ENCODE data around the gene AMH. TPM values are rescaled to one million over a fixed set of nuclear protein-coding genes. Genes with fewer than 3 reads are reported as not detected.

AMH gene
- total and polyA plus RNA-seq, 10 donors = 0.20 to 5.7 (median 1.0) TPM

DNA sequence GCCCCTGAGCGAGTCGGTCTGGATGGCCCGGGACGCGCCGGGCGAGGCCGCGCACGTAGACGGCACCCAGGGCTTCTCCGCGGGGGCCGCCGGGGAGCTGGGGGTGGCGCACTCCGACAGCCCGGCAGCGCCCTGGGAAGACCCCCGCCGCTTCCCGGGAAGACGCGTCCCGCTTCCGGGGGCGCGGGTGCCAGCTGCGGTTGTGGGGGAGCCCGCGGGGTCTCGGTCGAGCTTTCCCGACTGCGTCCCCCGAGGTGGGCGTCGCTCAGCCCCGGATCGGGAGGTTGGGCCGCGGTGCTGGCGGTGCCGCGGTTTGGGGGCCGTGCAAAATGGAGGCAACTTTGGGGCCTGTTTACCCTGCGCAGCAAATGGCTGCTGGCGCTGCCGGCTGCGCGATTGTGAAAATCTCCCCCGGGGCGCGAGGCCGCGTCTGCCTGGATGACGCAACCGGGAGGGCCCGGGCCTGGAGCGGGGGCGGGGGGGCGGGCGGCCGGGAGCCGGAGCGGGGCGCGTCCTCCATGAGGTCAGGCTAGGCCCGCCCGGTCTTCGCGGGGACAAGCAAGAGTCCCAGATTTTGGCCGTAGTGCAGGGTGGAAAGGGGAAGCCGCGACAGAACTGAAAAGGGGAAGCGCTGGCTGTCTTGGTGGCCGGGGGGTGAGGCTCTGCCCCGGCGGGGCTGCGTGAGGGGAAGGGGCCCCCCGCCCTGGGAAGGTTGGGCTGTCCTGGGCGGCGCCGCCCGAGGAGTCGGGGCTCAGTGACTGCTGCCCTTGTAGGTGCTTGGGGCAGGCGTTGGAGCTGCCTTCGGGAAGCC is 21.5 kb downstream of the AMH start:
- peak; percentile 96 for DNase-seq
- no peaks in the 10 kb centered on the region for H3K27me3 ChIP-seq (replicated peaks in 1 of 7)
- no peaks in the 10 kb centered on the region for H3K9me3 ChIP-seq
- intact Hi-C loops (cut with DNase I; ENCODE audit: low total_unique reads) = loop anchor here (2.0 to 5.0 kb wide), 2 partner anchors 32 to 113 kb away; no protein-coding TSS in a partner anchor
- H3K27ac ChIP-seq = peak overlapping the region; percentile 93 to 100 (median 100)
- peaks cover 49 to 83% (median 82%) of the 10 kb centered on the region in 6 donors for H3K4me1 ChIP-seq
- WGBS, 5 donors = 0 to 1% (median 1%) methylated on average over 42 to 88 of the region's 88 CpGs
- TF ChIP-seq POLR2A (IDR thresholded peaks at IDR 0.05) (no peak), POLR2AphosphoS5 (IDR thresholded peaks at IDR 0.05) (peak; percentile 78 to 91 (median 84))
- H3K36me3 ChIP-seq = peaks cover 0 to 43% (median 27%) of the 10 kb centered on the region in 6 donors
- H3K4me3 ChIP-seq = peak overlapping the region; percentile 92 to 100 (median 98)

DNA sequence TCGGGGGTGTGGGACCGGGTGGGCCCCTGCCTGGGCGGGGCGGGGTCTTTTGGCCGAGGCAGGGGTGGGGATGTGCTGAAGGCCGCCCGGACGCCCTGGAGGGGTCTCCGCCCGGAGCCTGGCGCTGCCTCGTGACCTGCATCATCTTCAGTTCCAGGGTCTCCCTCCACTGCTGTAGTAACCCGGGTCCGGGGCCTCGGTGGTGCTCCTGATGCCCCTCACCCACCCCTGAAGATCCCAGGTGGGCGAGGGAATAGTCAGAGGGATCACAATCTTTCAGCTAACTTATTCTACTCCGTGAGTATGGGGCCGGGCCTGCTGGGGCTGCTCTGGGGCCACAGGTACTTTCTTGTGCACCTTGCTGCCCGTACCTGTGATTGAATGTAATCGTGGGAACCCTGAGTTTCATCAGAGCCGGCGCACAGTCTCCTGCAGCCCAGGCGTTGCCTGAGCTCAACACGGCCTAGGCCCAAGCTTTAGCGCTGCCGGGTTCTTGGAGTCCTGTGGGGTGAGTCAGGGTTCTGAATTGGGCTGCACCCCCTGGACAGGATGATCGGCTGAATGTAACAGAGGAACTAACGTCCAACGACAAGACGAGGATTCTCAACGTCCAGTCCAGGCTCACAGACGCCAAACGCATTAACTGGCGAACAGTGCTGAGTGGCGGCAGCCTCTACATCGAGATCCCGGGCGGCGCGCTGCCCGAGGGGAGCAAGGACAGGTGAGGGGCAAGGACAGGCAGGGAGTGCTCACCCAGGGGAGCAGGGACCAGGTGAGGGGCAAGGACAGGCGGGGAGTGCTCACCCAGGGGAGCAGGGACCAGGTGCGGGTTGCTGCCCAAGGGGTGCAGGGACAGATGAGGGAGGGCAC is 22.3 kb downstream of the AMH start:
- Histone ChIP-seq H3K27ac (peak overlapping the region; percentile 93 to 100 (median 100)), H3K4me1 (peaks cover 49 to 83% (median 82%) of the 10 kb centered on the region in 6 donors), H3K27me3 (replicated peaks in 1 of 7) (no peaks in the 10 kb centered on the region), H3K9me3 (no peaks in the 10 kb centered on the region), H3K36me3 (peaks cover 0 to 52% (median 36%) of the 10 kb centered on the region in 6 donors), H3K4me3 (peak overlapping the region; percentile 92 to 100 (median 98))
- 17 to 32% (median 24%) methylated on average over 26 to 43 of the region's 43 CpGs for WGBS, 5 donors
- DNase-seq = peak; percentile 85
- TF ChIP-seq, protein P1, sequence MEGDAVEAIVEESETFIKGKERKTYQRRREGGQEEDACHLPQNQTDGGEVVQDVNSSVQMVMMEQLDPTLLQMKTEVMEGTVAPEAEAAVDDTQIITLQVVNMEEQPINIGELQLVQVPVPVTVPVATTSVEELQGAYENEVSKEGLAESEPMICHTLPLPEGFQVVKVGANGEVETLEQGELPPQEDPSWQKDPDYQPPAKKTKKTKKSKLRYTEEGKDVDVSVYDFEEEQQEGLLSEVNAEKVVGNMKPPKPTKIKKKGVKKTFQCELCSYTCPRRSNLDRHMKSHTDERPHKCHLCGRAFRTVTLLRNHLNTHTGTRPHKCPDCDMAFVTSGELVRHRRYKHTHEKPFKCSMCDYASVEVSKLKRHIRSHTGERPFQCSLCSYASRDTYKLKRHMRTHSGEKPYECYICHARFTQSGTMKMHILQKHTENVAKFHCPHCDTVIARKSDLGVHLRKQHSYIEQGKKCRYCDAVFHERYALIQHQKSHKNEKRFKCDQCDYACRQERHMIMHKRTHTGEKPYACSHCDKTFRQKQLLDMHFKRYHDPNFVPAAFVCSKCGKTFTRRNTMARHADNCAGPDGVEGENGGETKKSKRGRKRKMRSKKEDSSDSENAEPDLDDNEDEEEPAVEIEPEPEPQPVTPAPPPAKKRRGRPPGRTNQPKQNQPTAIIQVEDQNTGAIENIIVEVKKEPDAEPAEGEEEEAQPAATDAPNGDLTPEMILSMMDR (IDR thresholded peaks at IDR 0.05 in 8 of 11, conservative IDR thresholded peaks at IDR 0.05 in 3 of 11) = no peak
- TF ChIP-seq POLR2AphosphoS5 (IDR thresholded peaks at IDR 0.05) (peak; percentile 51 to 83 (median 64)), POLR2A (IDR thresholded peaks at IDR 0.05) (no peak)
- intact Hi-C loops (cut with DNase I; ENCODE audit: low total_unique reads) = loop anchor here (2.0 to 5.0 kb wide), 2 partner anchors 33 to 114 kb away; no protein-coding TSS in a partner anchor

DNA sequence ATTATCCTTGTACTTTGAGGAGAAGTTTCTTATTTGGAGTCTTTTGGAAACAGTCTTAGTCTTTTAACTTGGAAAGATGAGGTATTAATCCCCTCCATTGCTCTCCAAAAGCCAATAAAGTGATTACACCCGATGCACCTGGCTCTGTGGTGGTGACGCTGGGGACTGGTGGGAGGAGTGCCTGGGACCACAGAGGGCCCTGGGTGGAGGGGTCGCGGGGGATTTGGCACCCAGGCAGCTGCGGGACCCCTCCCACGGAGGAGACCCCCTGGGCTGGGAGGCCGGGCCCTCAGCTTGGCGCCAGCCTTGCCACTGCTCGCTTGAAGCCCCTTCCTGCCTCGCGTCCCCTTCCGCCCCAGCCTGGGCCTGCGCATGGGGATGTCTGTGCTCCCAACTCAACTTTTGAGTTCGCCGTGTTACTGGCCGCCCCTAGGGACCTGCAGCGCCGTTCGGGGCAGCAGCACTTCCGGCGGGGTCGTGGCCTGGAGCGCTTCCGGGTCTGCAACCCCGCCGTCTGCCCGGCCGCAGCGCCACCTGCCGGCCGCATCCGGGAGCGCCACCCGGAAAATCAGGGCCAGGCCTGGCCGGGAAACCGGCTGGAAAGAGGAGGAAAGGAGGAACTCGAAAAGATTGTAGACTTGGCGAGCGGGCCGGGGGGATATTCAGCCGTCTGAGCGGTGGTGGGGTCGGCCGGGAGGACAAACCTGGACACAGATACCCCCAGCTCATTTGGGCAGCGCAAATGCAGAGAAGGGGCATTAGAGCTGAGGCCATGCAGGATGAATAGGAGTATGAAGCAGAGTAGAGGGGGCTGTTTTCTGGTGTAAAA is 24.4 kb downstream of the AMH start:
- peak; percentile 96 for DNase-seq
- Histone ChIP-seq H3K27me3 (replicated peaks in 1 of 7) (no peaks in the 10 kb centered on the region), H3K36me3 (peaks cover 0 to 69% (median 40%) of the 10 kb centered on the region in 6 donors), H3K27ac (peak overlapping the region; percentile 72 to 100 (median 98)), H3K4me1 (peaks cover 43 to 82% (median 68%) of the 10 kb centered on the region in 6 donors), H3K9me3 (no peaks in the 10 kb centered on the region), H3K4me3 (peak overlapping the region; percentile 6 to 100 (median 68))
- TF ChIP-seq POLR2A (IDR thresholded peaks at IDR 0.05) (peak in 2 of 3 donors; percentile 22 to 31), POLR2AphosphoS5 (IDR thresholded peaks at IDR 0.05) (peak; percentile 91 to 96 (median 93))
- TF ChIP-seq, protein P1 (IDR thresholded peaks at IDR 0.05 in 8 of 11, conservative IDR thresholded peaks at IDR 0.05 in 3 of 11) = peak; percentile 86 to 100 (median 98)
- intact Hi-C loops (cut with DNase I; ENCODE audit: low total_unique reads) = loop anchor here (5.0 kb wide), 1 partner anchor 116 kb away; no protein-coding TSS in a partner anchor
- WGBS, 5 donors = 7 to 10% (median 8%) methylated on average over 37 to 45 of the region's 45 CpGs

All from spleen (tissue), 11 donors.